Fibroblast of gingiva (primary cell): Measurements from ENCODE around the gene SRD5A3.
A peak's percentile ranks its signal among the peaks of the same experiment; 100 is the strongest.

Experiments
- DNase-seq: peaks from one replicate; pipeline ENCODE4 v3.0.0-alpha.2; 2011; ENCODE audit warnings: low read depth

Gene SRD5A3

GRCh38 chr4:55345980-55346850 lies at the start of gene SRD5A3:
Gene SRD5A3 (plus strand): TSS chr4:55346242. CDS start chr4:55346337, 95 bp downstream.
- peak; percentile 81 for DNase-seq

- no peak for DNase-seq
Measured at GRCh38 chr4:55297346-55297745, 48.7 kb upstream of the SRD5A3 start.

- no peak for DNase-seq
Measured at GRCh38 chr4:55303760-55304165, 42.3 kb upstream of the SRD5A3 start.

GRCh38 chr4:55304303-55304702 lies 41.7 kb upstream of the SRD5A3 start:
- no peak for DNase-seq

- no peak for DNase-seq
Measured at GRCh38 chr4:55308071-55308470, 38.0 kb upstream of the SRD5A3 start.

GRCh38 chr4:55311792-55312488 lies 34.1 kb upstream of the SRD5A3 start:
- no peak for DNase-seq

- DNase-seq, result peak; percentile 58
Measured at GRCh38 chr4:55312489-55313101, 33.4 kb upstream of the SRD5A3 start.

- no peak for DNase-seq
Measured at GRCh38 chr4:55314141-55314820, 31.8 kb upstream of the SRD5A3 start.

GRCh38 chr4:55318175-55319129 lies 27.6 kb upstream of the SRD5A3 start:
- DNase-seq, result peak; percentile 7

GRCh38 chr4:55321707-55322264 lies 24.3 kb upstream of the SRD5A3 start:
- DNase-seq, result peak; percentile 71

- DNase-seq, result no peak
Measured at GRCh38 chr4:55323375-55323774, 22.7 kb upstream of the SRD5A3 start.

GRCh38 chr4:55326629-55327028 lies 19.4 kb upstream of the SRD5A3 start:
- DNase-seq, result no peak

GRCh38 chr4:55329012-55329411 lies 17.0 kb upstream of the SRD5A3 start:
- no peak for DNase-seq

- no peak for DNase-seq
Measured at GRCh38 chr4:55330241-55330640, 15.8 kb upstream of the SRD5A3 start.

- DNase-seq, result no peak
Measured at GRCh38 chr4:55336138-55337034, 9.7 kb upstream of the SRD5A3 start.

- no peak for DNase-seq
Measured at GRCh38 chr4:55337944-55338343, 8.1 kb upstream of the SRD5A3 start.

- DNase-seq, result no peak
Measured at GRCh38 chr4:55338486-55338885, 7.6 kb upstream of the SRD5A3 start.

- no peak for DNase-seq
Measured at GRCh38 chr4:55340266-55340665, 5.8 kb upstream of the SRD5A3 start.

- DNase-seq, result no peak
Measured at GRCh38 chr4:55343887-55344286, 2.2 kb upstream of the SRD5A3 start.

- DNase-seq, result no peak
Measured at GRCh38 chr4:55345054-55345453, 988 bp upstream of the SRD5A3 start.
